SK-N-SH (cell line): ENCODE data around the gene CNTN4. TPM values are rescaled to one million over a fixed set of nuclear protein-coding genes. Genes with fewer than 3 reads are reported as not detected.
A peak's percentile ranks its signal among the peaks of the same experiment; 100 is the strongest.

ENCODE experiments used
- CTCF ChIA-PET: fragments of 300-600, 350-600 bp; formaldehyde crosslinking; extraction: SDS; loops from one replicate; lab custom pipeline; 2021; lab: Yijun Ruan, JAX
- POLR2A ChIA-PET: fragments of 350-600 bp; sonication (Branson Sonifier 250); formaldehyde crosslinking; extraction: SDS; loops from one replicate; lab custom pipeline; 2020; ENCODE audit warnings: antibody characterized with exemption, inconsistent platforms; lab: Yijun Ruan, JAX
- DNase-seq: peaks from one replicate; pipeline ENCODE4 v3.0.0; 2012
- H2AFZ ChIP-seq: fragments of 200-600 bp; sonication (generic); 2 replicates; pipeline ENCODE4 v1.8.1; 2016; ENCODE audit warnings: antibody characterized with exemption, mild to moderate bottlenecking, low read depth
- H3F3A ChIP-seq: fragments of 200-600 bp; sonication (generic); replicated peaks from 2 replicates; pipeline ENCODE3; 2016; ENCODE audit warnings: antibody characterized with exemption, mild to moderate bottlenecking; ENCODE audit not compliant: insufficient read depth
- H3K27ac ChIP-seq, 2 experiments: fragments of 200-500 bp in 1 of 2; fragments of 200-600 bp in 1 of 2; sonication (Bioruptor generic) in 1 of 2; sonication (generic), shearing (Covaris generic) in 1 of 2; 2 replicates each; pipeline versions ENCODE4 v1.5.1 to v1.6.1; 2014 to 2016; ENCODE audit warnings: low read depth in 2 of 2, inconsistent platforms in 1 of 2, low read length in 1 of 2, mild to moderate bottlenecking in 1 of 2, mixed read lengths in 1 of 2
- H3K27me3 ChIP-seq: fragments of 200-600 bp; sonication (generic), shearing (Covaris generic); 2 replicates; pipeline ENCODE4 v1.6.1; 2016; ENCODE audit warnings: mixed run types; ENCODE audit not compliant: insufficient read depth
- H3K36me3 ChIP-seq, 2 experiments: fragments of 200-500 bp in 1 of 2; fragments of 200-600 bp in 1 of 2; sonication (Bioruptor generic) in 1 of 2; sonication (generic) in 1 of 2; replicated peaks in 1 of 2; 2 replicates each; pipeline versions ENCODE3 to v1.5.1; 2014 to 2016; ENCODE audit warnings: low read length in 1 of 2, mild to moderate bottlenecking in 1 of 2; ENCODE audit not compliant: insufficient read depth in 2 of 2, control insufficient read depth in 1 of 2
- H3K4me1 ChIP-seq, 2 experiments: fragments of 200-500 bp in 1 of 2; fragments of 200-600 bp in 1 of 2; sonication (Bioruptor generic) in 1 of 2; sonication (generic), shearing (Covaris generic) in 1 of 2; 2 replicates each; pipeline versions ENCODE4 v1.5.1 to v1.6.1; 2014 to 2016; ENCODE audit warnings: low read depth in 1 of 2, low read length in 1 of 2, mixed run types in 1 of 2; ENCODE audit not compliant: insufficient read depth in 2 of 2, control insufficient read depth in 1 of 2
- H3K4me2 ChIP-seq: fragments of 200-600 bp; sonication (generic), shearing (Covaris generic); 2 replicates; pipeline ENCODE4 v1.6.1; 2017; ENCODE audit warnings: mixed run types
- H3K4me3 ChIP-seq, 2 experiments: fragments of 200-500 bp in 1 of 2; fragments of 200-600 bp in 1 of 2; sonication (Bioruptor generic) in 1 of 2; sonication (generic), shearing (Covaris generic) in 1 of 2; 2 replicates each; pipeline versions ENCODE4 v1.5.1 to v1.8.1; 2014 to 2016; ENCODE audit warnings: low read depth in 2 of 2, inconsistent platforms in 1 of 2, low read length in 1 of 2, mild to moderate bottlenecking in 1 of 2, mixed read lengths in 1 of 2, moderate library complexity in 1 of 2
- H3K79me2 ChIP-seq: fragments of 200-600 bp; sonication (generic); 2 replicates; pipeline ENCODE4 v1.8.1; 2017; ENCODE audit warnings: mild to moderate bottlenecking; ENCODE audit not compliant: insufficient read depth
- H3K9ac ChIP-seq: fragments of 200-600 bp; sonication (generic); 2 replicates; pipeline ENCODE4 v1.6.1; 2017; ENCODE audit warnings: mixed run types
- H3K9me2 ChIP-seq: fragments of 200-600 bp; sonication (generic); 2 replicates; pipeline ENCODE4 v1.6.1; 2017; ENCODE audit warnings: mixed run types
- H3K9me3 ChIP-seq: fragments of 200-600 bp; sonication (generic); 2 replicates; pipeline ENCODE4 v1.6.1; 2017; ENCODE audit warnings: mixed run types, mild to moderate bottlenecking, moderate library complexity
- H4K20me1 ChIP-seq: fragments of 200-600 bp; sonication (generic); 2 replicates; pipeline ENCODE4 v1.6.1; 2017; ENCODE audit warnings: mild to moderate bottlenecking, mixed run types; ENCODE audit not compliant: insufficient read depth
- ELF1 ChIP-seq: IDR thresholded peaks from 2 replicates; pipeline ENCODE4 v1.4.0; 2012
- EZH2phosphoT487 ChIP-seq: fragments of 200-600 bp; sonication (generic); IDR thresholded peaks from 2 replicates; pipeline ENCODE4 v1.6.1; 2017; ENCODE audit warnings: low read depth, mixed run types, mild to moderate bottlenecking, antibody characterized with exemption, moderate library complexity, borderline replicate concordance
- FOSL2 ChIP-seq: IDR thresholded peaks from 2 replicates; pipeline ENCODE4 v1.4.0; 2012; ENCODE audit warnings: low read depth, mild to moderate bottlenecking, moderate library complexity, borderline replicate concordance
- FOXM1 ChIP-seq: IDR thresholded peaks from 2 replicates; pipeline ENCODE4 v1.4.0; 2012; ENCODE audit warnings: low read depth, mild to moderate bottlenecking
- GATA2 ChIP-seq: sonication (generic); formaldehyde crosslinking; IDR thresholded peaks from 2 replicates; pipeline ENCODE4 v1.5.0; 2020; ENCODE audit warnings: mild to moderate bottlenecking, missing genetic modification reagents
- IRF3 ChIP-seq: fragments of 150-350 bp; IDR thresholded peaks from 2 replicates; pipeline ENCODE4 v1.6.1; 2016; ENCODE audit warnings: mild to moderate bottlenecking, low read depth, low read length
- MAX ChIP-seq: IDR thresholded peaks from 2 replicates; pipeline ENCODE4 v1.4.0; 2012; ENCODE audit warnings: low read depth
- MXI1 ChIP-seq: IDR thresholded peaks from 2 replicates; pipeline ENCODE4 v1.6.1; 2012; ENCODE audit warnings: mild to moderate bottlenecking, low read depth, low read length, improper control_type of control experiment
- NFIC ChIP-seq: IDR thresholded peaks from 2 replicates; pipeline ENCODE4 v1.4.0; 2012; ENCODE audit warnings: borderline replicate concordance
- PBX3 ChIP-seq: IDR thresholded peaks from 2 replicates; pipeline ENCODE4; 2012
- RAD21 ChIP-seq: IDR thresholded peaks from 2 replicates; pipeline ENCODE4 v1.6.1; 2012; ENCODE audit warnings: mild to moderate bottlenecking, low read length
- RCOR1 ChIP-seq: fragments of 150-350 bp; IDR thresholded peaks from 2 replicates; pipeline ENCODE4 v1.6.1; 2017; ENCODE audit warnings: antibody characterized with exemption, low read length
- RXRA ChIP-seq: IDR thresholded peaks from 2 replicates; pipeline ENCODE4 v1.4.0; 2012; ENCODE audit warnings: low read depth, mild to moderate bottlenecking, borderline replicate concordance
- SMC3 ChIP-seq: IDR thresholded peaks from 2 replicates; pipeline ENCODE4 v1.6.1; 2012; ENCODE audit warnings: low read depth, low read length, improper control_type of control experiment
- TAF1 ChIP-seq: IDR thresholded peaks from 2 replicates; pipeline ENCODE4 v1.6.1; 2012; ENCODE audit warnings: low read depth, mild to moderate bottlenecking, low read length, moderate library complexity, borderline replicate concordance
- TCF12 ChIP-seq: IDR thresholded peaks from 2 replicates; pipeline ENCODE4 v1.4.0; 2012
- TEAD4 ChIP-seq: IDR thresholded peaks from 2 replicates; pipeline ENCODE4 v1.4.0; 2012; ENCODE audit warnings: mild to moderate bottlenecking, borderline replicate concordance; ENCODE audit not compliant: insufficient read depth
- WGBS: methylation state at CpG from one replicate; pipeline ENCODE4 v1.1.6; 2017; ENCODE audit warnings: low lambda C conversion rate; 5-methylcytosine and 5-hydroxymethylcytosine counted together
- polyA plus RNA-seq, 3 experiments: library from polyadenylated mRNA; depleted of rRNA; stranded (reverse); fragments of >200 nt; gene quantifications; 2 replicates each; pipeline ENCODE4 v1.2.3, GENCODE V29; 2012
- TF ChIP-seq, protein P1 (sequence below): fragments of 200-600 bp; sonication (generic); IDR thresholded peaks from 2 replicates; pipeline ENCODE4 v1.6.1; 2017; ENCODE audit warnings: antibody characterized with exemption, mild to moderate bottlenecking, moderate library complexity

The CNTN4 gene
- polyA plus RNA-seq, 1 of the 3 experiments (the other 2 are of a cell fraction), result 0.12 TPM

DNA sequence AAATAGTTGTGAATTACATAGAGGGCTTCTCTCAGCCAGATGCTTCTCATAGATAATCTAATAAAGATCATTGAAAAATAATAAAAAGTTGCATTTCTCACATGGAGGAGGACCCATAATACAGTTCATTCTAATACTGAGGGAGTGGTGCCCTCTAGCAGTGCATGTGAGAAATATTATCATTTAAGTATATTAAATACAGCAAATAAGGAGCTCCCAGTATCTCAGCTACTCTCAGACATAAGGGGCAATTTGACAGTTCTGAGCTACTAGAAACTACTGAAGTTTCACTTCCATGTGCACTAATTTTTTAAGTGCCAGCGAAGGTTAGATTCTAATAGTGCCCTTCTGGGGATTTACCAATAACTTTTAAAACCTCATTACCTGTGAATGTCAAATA lies 823.2 kb downstream of the CNTN4 start:
- no peaks in the 10 kb centered on the region for H3K27me3 ChIP-seq
- H2AFZ ChIP-seq, result no peak overlapping the region
- no peaks in the 10 kb centered on the region for H3K9me3 ChIP-seq
- no peaks in the 10 kb centered on the region for H3K79me2 ChIP-seq
- H3K4me2 ChIP-seq, result no peak overlapping the region
- H4K20me1 ChIP-seq, result no peaks in the 10 kb centered on the region
- 24% methylated on average over 1 of the region's 1 CpG for WGBS
- no peaks in the 10 kb centered on the region for H3K9me2 ChIP-seq
- H3K4me1 ChIP-seq, result peaks cover 0 to 2% of the 10 kb centered on the region in 2 experiments; a peak in 1 of 4 replicates
- TF ChIP-seq FOXM1 (no peak), RCOR1 (no peak), NFIC (no peak), TAF1 (no peak), SMC3 (peak; percentile 36; the same call in 1 of the 2 replicates), IRF3 (no peak), TCF12 (no peak), RXRA (no peak), FOSL2 (no peak), ELF1 (no peak), EZH2phosphoT487 (no peak), MXI1 (no peak), TEAD4 (no peak), RAD21 (peak; percentile 86), MAX (no peak), GATA2 (no peak), PBX3 (no peak)
- TF ChIP-seq, protein P1, sequence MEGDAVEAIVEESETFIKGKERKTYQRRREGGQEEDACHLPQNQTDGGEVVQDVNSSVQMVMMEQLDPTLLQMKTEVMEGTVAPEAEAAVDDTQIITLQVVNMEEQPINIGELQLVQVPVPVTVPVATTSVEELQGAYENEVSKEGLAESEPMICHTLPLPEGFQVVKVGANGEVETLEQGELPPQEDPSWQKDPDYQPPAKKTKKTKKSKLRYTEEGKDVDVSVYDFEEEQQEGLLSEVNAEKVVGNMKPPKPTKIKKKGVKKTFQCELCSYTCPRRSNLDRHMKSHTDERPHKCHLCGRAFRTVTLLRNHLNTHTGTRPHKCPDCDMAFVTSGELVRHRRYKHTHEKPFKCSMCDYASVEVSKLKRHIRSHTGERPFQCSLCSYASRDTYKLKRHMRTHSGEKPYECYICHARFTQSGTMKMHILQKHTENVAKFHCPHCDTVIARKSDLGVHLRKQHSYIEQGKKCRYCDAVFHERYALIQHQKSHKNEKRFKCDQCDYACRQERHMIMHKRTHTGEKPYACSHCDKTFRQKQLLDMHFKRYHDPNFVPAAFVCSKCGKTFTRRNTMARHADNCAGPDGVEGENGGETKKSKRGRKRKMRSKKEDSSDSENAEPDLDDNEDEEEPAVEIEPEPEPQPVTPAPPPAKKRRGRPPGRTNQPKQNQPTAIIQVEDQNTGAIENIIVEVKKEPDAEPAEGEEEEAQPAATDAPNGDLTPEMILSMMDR, result peak; percentile 28; the same call in 1 of the 2 replicates
- no peak overlapping the region for H3K27ac ChIP-seq
- peak; percentile 66 for DNase-seq
- no peaks in the 10 kb centered on the region for H3K36me3 ChIP-seq
- CTCF ChIA-PET, result interaction anchor here (0.6 to 3.5 kb wide), 47 partner anchors 8 to 1841 kb away, joined by 3 to 39 read pairs (median 4); no protein-coding TSS in a partner anchor
- POLR2A ChIA-PET, result no interaction called here
- no peak overlapping the region for H3K9ac ChIP-seq
- no peaks in the 10 kb centered on the region for H3F3A ChIP-seq
- H3K4me3 ChIP-seq, result no peak overlapping the region; a peak in 1 of 4 replicates
